Activated T-helper 1 cell treated with anti-CD3 and anti-CD28 coated beads, Interleukin-12 subunit alpha, Interleukin-12 subunit beta, Interleukin-2, Interleukin-4 antibody, amounts not matched to agents 30 ng/mL and 10 ng/mL and 1 ng/mL, durations not matched to agents 14 hours and 24 hours and 36 hours (primary cell): Measurements from ENCODE around the gene SEPTIN11. TPM values are rescaled to one million over a fixed set of nuclear protein-coding genes. Genes with fewer than 3 reads are reported as not detected.

Experiments used
- DNase-seq: peaks from one replicate; pipeline ENCODE4 v3.0.0; 2021; ENCODE audit warnings: low spot score
- H3K27ac Mint-ChIP-seq: one replicate; pipeline ENCODE4 v1.8.0; 2021; ENCODE audit warnings: mild to moderate bottlenecking, mixed read lengths
- H3K27me3 Mint-ChIP-seq: one replicate; pipeline ENCODE4 v1.8.0; 2022; ENCODE audit warnings: mild to moderate bottlenecking, moderate library complexity, mixed read lengths; ENCODE audit not compliant: insufficient read depth
- H3K36me3 Mint-ChIP-seq: one replicate; pipeline ENCODE4 v1.8.0; 2021; ENCODE audit warnings: low read depth, mixed read lengths
- H3K4me1 Mint-ChIP-seq: one replicate; pipeline ENCODE4 v1.8.0; 2021; ENCODE audit warnings: low read depth, mixed read lengths
- H3K4me3 Mint-ChIP-seq: one replicate; pipeline ENCODE4 v1.8.0; 2021; ENCODE audit warnings: mild to moderate bottlenecking, moderate library complexity, mixed read lengths
- H3K9me3 Mint-ChIP-seq: one replicate; pipeline ENCODE4 v1.8.0; 2021; ENCODE audit warnings: mixed read lengths
- intact Hi-C: fragments of 100-400 bp; cut with micrococcal nuclease; formaldehyde crosslinking; loops from one replicate; pipeline ENCODE4 v1.15.1; 2024
- total RNA-seq: library from RNA; stranded (reverse); gene quantifications from 2 replicates; pipeline ENCODE4 v1.2.3, GENCODE V29; 2022

Gene SEPTIN11
- total RNA-seq, 1 donor from 2014 or later, result 23.6 TPM

DNA sequence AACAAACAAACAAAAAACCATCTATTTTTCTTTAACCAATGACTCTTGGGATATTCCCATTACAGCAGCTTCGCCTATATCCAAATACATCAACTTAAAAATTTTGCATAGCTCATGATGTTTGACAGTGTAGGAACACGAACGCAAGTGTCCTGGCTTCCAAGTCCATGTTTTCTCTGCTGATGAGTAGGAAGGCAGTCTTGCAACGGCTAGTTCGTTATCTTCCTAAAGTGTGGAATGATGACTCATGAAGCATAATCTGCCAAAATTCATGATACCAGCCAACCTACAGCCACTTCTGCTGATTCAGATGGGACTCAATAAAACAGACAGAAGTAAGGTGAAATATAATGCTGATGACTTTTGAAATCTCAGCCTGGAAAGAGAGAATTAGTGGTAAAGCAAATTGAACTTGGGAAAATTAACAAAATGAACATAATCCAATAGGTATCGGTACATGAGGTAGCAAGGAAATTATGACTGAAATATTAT, 6.4 kb upstream of the SEPTIN11 start:
- Mint-ChIP-seq H3K4me3 (no peak overlapping the region), H3K27me3 (peaks cover 59% of the 10 kb centered on the region), H3K36me3 (no peaks in the 10 kb centered on the region), H3K9me3 (no peaks in the 10 kb centered on the region), H3K4me1 (no peaks in the 10 kb centered on the region), H3K27ac (no peak overlapping the region)
- intact Hi-C loops, result no loop called here
- DNase-seq, result no peak

DNA sequence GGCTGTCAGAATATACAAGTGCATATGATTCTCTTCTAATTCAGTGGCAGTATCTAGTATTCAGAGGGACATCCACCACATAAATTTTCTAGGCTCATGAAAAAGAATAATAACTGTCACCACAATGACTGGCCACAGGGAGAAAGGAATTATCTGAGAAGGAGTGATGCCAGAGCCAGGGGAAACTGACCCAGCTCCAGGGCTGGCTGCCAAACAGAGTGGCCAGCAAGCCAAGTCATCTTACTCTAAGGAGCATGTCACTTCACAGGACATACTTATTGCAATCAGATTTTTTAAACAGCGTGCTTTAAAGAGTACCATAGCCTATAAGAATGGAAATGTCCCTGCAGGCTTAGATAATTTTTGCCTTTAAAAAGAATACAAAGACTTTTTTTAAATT, 5.8 kb upstream of the SEPTIN11 start:
- DNase-seq, result no peak
- Mint-ChIP-seq H3K27ac (no peak overlapping the region), H3K4me3 (no peak overlapping the region), H3K27me3 (peaks cover 62% of the 10 kb centered on the region), H3K4me1 (peaks cover 3% of the 10 kb centered on the region), H3K9me3 (no peaks in the 10 kb centered on the region), H3K36me3 (no peaks in the 10 kb centered on the region)
- intact Hi-C loops, result no loop called here

DNA sequence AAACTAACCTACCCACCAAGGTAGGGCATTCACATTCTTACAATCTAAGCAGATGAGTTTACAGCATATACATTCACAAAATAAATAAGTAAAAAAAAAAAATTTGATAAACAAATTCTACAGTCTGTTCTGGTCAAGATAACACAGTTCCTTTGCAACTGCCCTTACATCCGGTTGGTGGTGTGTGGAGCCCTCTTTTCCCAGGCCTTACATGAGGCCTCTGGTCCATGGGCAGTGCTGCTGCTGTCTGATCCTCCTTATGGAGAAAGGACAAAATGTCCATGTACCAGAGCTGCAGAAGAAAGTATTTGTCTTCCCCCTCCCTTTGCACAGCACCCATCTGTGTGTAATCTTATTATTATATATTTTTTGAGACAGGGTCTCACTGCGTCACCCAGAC, 2.2 kb upstream of the SEPTIN11 start:
- no peak for DNase-seq
- no peaks in the 10 kb centered on the region for H3K9me3 Mint-ChIP-seq
- H3K27me3 Mint-ChIP-seq, result peaks cover 63% of the 10 kb centered on the region
- H3K4me1 Mint-ChIP-seq, result peaks cover 14% of the 10 kb centered on the region
- H3K4me3 Mint-ChIP-seq, result no peak overlapping the region
- intact Hi-C loops, result loop anchor here (5.0 kb wide), 1 partner anchor 255 kb away; no protein-coding TSS in a partner anchor
- H3K27ac Mint-ChIP-seq, result no peak overlapping the region
- H3K36me3 Mint-ChIP-seq, result peaks cover 2% of the 10 kb centered on the region

DNA sequence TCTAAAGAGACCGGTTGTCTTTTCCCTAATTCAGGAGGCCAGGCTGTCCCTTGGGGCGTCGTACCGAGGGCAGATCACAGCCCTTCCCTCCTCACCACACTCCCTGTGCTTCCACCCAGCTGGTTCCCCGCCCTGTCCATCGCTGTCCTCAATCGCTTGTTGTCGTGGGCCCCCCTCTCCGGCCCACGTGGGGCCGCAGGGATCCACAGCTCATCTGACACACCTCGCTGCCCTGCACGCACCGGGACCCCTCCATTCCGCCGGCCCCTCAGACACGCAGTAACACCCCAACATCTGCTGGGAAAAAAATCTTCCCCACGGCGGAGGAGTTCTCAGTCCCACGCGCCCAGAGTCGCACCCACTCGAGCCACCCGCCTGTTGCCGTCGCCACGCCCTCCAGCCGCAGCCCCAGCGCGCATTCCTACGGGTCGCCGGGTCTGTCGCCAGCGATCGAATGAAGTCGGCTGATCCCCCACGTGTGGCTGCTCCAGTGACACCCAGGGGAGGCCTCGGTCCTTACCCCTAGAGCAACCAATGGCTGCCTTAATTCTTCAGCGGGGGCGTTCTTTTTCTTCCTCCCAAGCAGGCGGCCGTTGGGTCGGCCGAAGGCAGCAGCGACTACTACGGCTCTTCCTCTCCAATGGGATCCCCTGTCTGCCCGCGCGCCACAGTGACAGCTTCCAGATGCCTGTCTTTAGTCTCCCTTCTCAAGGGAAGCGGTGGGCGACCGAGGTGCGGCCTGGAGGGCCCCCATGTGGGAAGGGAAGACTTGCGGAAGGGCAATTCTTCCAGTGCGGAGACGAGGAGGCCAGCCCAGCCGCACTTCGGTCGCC, 893 bp upstream of the SEPTIN11 start:
- Mint-ChIP-seq H3K9me3 (no peaks in the 10 kb centered on the region), H3K4me3 (peak overlapping the region; percentile 84), H3K27ac (peak overlapping the region; percentile 68), H3K4me1 (peaks cover 14% of the 10 kb centered on the region), H3K36me3 (peaks cover 4% of the 10 kb centered on the region), H3K27me3 (peaks cover 71% of the 10 kb centered on the region)
- intact Hi-C loops, result loop anchor here (1.0 to 5.0 kb wide), 5 partner anchors 12 to 254 kb away; no protein-coding TSS in a partner anchor
- peak; percentile 19 for DNase-seq

DNA sequence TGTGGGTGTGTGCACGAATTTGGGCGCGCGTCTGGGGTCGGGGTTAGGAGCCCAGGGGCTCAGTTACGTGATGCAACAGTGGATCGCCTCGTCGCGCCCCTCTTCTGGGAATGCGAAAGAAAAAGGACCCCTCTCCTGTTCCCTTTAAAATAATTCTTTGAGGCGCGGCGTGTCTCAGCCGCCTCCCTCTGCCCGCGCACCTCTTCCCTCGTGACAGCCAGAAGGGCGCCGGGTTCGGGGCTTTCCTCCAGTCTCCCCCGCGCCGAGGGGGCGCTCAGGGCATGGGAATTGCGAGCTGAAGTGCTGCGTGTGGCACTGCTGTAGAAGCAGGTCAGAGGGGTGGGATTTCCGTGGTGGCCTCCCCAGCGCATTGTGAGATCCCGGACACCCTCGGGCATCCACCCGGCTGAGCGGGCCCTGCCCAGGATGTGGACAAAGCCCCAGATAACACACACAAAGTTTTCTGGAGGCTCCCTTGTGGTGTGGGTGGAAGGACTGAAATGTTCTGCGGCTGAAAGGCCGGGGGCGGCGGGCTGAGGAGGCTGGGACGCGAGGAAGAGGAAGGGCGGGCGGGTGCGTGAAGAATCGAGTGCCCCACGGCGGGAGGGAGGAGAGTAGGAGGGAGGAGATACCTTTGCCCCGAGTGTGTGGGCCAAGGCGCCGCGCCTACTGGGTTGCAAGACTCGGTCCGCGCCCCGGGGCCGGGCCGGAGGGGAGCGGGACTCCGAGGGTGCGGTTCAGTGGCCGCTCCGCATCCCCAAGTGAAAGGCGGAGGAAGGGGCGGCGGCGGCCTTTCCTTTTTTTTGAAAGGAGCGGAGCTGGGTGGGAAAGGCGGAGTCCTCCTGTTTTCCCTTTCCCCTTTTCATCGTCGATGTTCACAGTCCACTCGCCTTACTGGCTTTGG, 752 bp downstream of the SEPTIN11 start:
- H3K4me3 Mint-ChIP-seq, result peak overlapping the region; percentile 84
- H3K9me3 Mint-ChIP-seq, result no peaks in the 10 kb centered on the region
- H3K27ac Mint-ChIP-seq, result peak overlapping the region; percentile 67
- peaks cover 4% of the 10 kb centered on the region for H3K36me3 Mint-ChIP-seq
- peak; percentile 17 for DNase-seq
- peaks cover 77% of the 10 kb centered on the region for H3K27me3 Mint-ChIP-seq
- peaks cover 14% of the 10 kb centered on the region for H3K4me1 Mint-ChIP-seq
- intact Hi-C loops, result loop anchor here (1.0 to 10.0 kb wide), 3 partner anchors 44 to 266 kb away; partner anchors contain the start of gene CCNG2

DNA sequence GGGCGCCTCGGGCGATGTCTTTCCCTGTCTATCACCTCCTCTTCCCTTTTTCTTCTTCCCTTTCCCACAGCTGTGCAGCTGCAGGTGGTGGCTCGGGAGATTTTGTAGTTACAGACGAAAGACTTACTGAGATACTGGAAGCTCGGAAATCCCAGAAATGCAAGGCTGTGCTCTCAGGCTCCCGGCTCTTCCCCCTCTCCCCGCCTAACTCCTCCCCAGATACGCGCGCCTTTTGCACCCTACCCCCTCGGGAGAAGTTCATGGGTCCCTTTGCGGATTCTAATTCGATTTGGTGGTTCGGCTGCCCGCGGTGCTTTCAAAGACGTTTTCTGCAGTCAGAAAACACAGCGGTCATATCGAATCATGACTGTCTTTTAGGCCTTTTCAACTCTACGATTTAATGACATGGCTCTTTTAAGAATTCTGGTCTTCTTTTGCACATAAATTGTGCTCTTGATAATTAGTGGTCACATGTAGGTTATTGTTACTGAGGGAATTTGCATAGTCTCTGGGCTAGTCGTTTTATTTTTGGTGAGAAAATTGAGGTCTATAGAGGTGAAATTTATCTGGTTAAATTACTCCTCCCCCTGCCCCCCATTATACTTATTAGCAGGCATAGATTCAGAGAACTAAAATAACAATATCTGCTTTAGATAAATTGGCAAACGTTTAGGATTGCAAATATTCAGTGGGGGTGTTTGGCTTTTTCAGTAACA, 1.6 kb downstream of the SEPTIN11 start:
- Mint-ChIP-seq H3K27me3 (peaks cover 76% of the 10 kb centered on the region), H3K36me3 (peaks cover 4% of the 10 kb centered on the region), H3K27ac (peak overlapping the region; percentile 18), H3K4me3 (peak overlapping the region; percentile 84), H3K4me1 (peaks cover 14% of the 10 kb centered on the region), H3K9me3 (no peaks in the 10 kb centered on the region)
- DNase-seq, result no peak
- intact Hi-C loops, result loop anchor here (1.0 to 10.0 kb wide), 3 partner anchors 43 to 266 kb away; partner anchors contain the start of gene CCNG2

DNA sequence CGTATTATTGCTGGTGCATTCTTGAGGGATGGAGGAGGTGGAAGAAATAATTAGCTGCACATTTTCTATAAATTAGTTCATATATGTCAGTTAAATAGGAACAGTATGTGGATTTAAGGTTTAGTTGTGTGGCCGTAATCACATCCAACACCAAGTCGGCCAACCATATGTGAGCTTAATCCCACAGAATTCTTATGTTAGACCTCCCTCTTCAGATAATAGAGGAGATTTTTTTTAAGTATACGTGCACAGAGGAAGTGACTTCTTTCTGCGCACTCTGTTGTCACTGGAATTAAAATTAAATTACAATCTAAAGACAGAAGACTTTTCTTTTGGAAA, 2.1 kb downstream of the SEPTIN11 start:
- H3K4me3 Mint-ChIP-seq, result peak overlapping the region; percentile 84
- no peaks in the 10 kb centered on the region for H3K9me3 Mint-ChIP-seq
- peaks cover 75% of the 10 kb centered on the region for H3K27me3 Mint-ChIP-seq
- peaks cover 4% of the 10 kb centered on the region for H3K36me3 Mint-ChIP-seq
- peaks cover 14% of the 10 kb centered on the region for H3K4me1 Mint-ChIP-seq
- H3K27ac Mint-ChIP-seq, result no peak overlapping the region
- intact Hi-C loops, result loop anchor here (2.0 to 10.0 kb wide), 2 partner anchors 205 to 267 kb away; partner anchors contain the start of gene CCNG2
- no peak for DNase-seq

DNA sequence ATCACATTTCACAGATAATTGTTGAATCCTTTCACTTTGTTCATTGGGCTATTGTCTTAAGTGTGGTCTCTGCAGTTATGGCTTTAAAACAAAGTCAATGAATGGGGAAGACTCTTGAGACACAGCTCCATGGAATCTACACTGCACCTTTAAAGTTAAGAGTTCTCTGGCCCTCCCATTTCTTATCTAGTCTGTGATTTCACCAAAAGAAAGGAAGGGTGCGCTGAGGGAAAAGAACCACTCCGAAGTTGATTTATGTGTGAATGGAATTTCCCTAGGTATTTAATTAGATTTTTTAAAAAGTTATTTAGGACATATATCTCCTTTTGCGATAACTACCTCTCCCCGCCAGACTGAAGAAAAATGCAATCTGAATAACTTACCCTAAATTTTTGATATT, 2.5 kb downstream of the SEPTIN11 start:
- Mint-ChIP-seq H3K27me3 (peaks cover 76% of the 10 kb centered on the region), H3K9me3 (no peaks in the 10 kb centered on the region), H3K36me3 (peaks cover 4% of the 10 kb centered on the region), H3K4me3 (peak overlapping the region; percentile 48), H3K27ac (no peak overlapping the region), H3K4me1 (peaks cover 14% of the 10 kb centered on the region)
- intact Hi-C loops, result loop anchor here (10.0 kb wide), 1 partner anchor 267 kb away; no protein-coding TSS in a partner anchor
- DNase-seq, result no peak

DNA sequence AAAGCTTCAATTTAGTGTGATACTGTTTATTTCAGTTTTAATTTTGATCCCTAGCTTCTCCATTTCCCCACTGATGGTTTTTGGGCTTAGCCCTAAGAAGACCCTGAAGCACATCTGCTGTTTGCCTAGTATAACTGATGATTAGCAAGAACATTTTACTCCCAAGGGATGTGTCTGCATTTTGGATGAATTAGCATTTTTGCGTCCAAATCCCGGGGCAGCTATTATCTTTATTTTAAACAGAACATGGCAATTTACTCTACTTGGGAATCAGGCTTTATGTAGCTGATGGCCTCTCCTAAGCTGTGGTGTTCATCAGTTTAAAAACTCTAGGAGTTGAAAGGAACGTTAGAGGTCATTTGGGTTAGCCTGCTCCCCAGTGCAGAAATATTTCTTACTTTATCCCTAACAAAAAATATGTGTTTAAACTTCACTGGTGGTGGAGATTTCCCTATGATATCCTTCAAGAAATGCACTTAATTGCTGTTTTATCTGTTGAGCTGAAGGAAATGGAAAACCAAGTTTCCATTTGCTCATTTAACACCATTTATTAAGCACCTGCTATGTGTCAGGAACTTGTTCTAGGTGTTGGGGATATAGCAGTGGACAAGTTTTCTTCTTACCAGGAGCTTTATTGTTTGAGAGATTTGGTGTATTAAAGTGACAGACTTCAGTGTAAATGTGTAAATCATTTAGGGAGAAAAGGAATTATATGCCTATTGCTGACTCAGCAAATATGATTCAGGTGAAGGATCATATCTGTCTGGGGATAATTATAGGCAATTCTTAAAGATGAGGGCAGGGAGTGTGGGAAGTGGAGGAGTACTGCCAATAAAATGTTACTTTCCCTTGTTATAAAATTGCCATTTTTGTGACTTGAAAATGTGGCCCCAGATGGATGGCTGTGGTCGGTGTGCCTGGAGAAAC, 3.4 kb downstream of the SEPTIN11 start:
- Mint-ChIP-seq H3K4me3 (no peak overlapping the region), H3K36me3 (peaks cover 4% of the 10 kb centered on the region), H3K4me1 (peaks cover 14% of the 10 kb centered on the region), H3K27ac (no peak overlapping the region), H3K9me3 (no peaks in the 10 kb centered on the region), H3K27me3 (peaks cover 76% of the 10 kb centered on the region)
- intact Hi-C loops, result loop anchor here (10.0 kb wide), 1 partner anchor 268 kb away; no protein-coding TSS in a partner anchor
- DNase-seq, result no peak

DNA sequence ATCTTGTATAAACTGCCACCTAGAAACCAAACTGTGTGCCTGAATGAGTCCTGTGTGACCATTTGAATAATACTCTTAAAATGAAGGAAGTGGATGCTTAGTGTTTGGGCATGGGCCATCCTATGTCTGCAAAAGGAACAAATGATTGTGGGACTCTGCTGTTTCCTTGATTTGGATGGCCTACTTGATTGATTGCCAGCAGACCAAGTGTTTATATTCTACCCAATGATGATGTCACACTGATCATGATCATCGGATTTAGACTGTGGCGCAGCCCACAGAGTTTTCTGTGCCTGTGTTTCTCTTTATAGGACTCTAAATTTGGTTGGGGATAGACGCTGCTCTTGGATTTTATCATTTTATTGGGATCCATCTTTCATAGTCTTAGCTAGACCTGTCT, 4.4 kb downstream of the SEPTIN11 start:
- H3K27me3 Mint-ChIP-seq, result peaks cover 69% of the 10 kb centered on the region
- no peak overlapping the region for H3K27ac Mint-ChIP-seq
- intact Hi-C loops, result loop anchor here (10.0 kb wide), 1 partner anchor 269 kb away; no protein-coding TSS in a partner anchor
- peaks cover 4% of the 10 kb centered on the region for H3K36me3 Mint-ChIP-seq
- H3K4me3 Mint-ChIP-seq, result no peak overlapping the region
- H3K9me3 Mint-ChIP-seq, result no peaks in the 10 kb centered on the region
- H3K4me1 Mint-ChIP-seq, result peaks cover 9% of the 10 kb centered on the region
- DNase-seq, result no peak

DNA sequence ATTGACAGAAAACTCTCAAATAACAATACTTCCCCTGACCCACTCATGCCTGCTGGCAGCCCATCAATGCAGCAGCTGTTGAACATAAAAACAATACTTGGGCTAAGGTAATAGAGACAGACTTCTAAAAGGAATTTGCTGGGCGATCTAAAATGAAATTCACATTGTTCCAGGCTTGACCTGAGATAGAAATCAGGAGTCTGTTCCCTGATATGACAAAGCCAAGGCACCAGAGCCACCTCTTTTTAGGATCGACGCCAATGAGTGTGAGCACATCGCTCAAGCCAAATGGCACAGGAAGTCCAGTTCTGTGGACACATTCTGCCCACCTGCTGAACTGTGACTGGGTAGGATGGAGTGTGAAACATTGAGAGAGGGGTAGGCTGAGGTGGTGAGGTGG, 4.9 kb downstream of the SEPTIN11 start:
- intact Hi-C loops, result loop anchor here (10.0 kb wide), 1 partner anchor 270 kb away; no protein-coding TSS in a partner anchor
- H3K27ac Mint-ChIP-seq, result no peak overlapping the region
- peaks cover 4% of the 10 kb centered on the region for H3K36me3 Mint-ChIP-seq
- peaks cover 71% of the 10 kb centered on the region for H3K27me3 Mint-ChIP-seq
- DNase-seq, result no peak
- H3K4me1 Mint-ChIP-seq, result peaks cover 11% of the 10 kb centered on the region
- H3K4me3 Mint-ChIP-seq, result no peak overlapping the region
- H3K9me3 Mint-ChIP-seq, result no peaks in the 10 kb centered on the region
